Brain microvascular endothelial cell (primary cell): Measurements from ENCODE around the gene FHOD1.

ENCODE experiments used
- DNase-seq: peaks from one replicate; pipeline ENCODE4 v3.0.0-alpha.2; 2020
- H3K27ac ChIP-seq: fragments of 250-450 bp; sonication (Bioruptor Pico); 2 replicates; pipeline ENCODE4 v1.5.1; 2020; ENCODE audit warnings: mild to moderate bottlenecking, moderate library complexity
- H3K27me3 ChIP-seq: fragments of 250-450 bp; sonication (Bioruptor Pico); replicated peaks from 2 replicates; pipeline ENCODE4 v1.5.1; 2020; ENCODE audit warnings: mild to moderate bottlenecking
- H3K36me3 ChIP-seq: fragments of 250-450 bp; sonication (Bioruptor Pico); replicated peaks from 2 replicates; pipeline ENCODE4 v1.5.1; 2020; ENCODE audit warnings: mild to moderate bottlenecking
- H3K4me3 ChIP-seq: 2 replicates; pipeline ENCODE4 v1.5.1; 2011; ENCODE audit warnings: low read depth, mild to moderate bottlenecking, control low read depth, low read length, moderate library complexity
- CTCF ChIP-seq: IDR thresholded peaks from 2 replicates; pipeline ENCODE4 v1.5.1; 2011; ENCODE audit warnings: low read depth, mild to moderate bottlenecking, moderate library complexity, low read length, control low read depth, inconsistent platforms; ENCODE audit errors: missing control alignments
- in situ Hi-C: cut with HindIII; loops from 2 replicates; pipeline ENCODE4 v1.10.0; 2017; ENCODE audit warnings: low sequenced_read_pairs, low pct_ligation_motif_present

Gene FHOD1

GRCh38 chr16:67277999-67278772 lies 30.9 kb upstream of the FHOD1 start:
- in situ Hi-C loops, result no loop called here
- Histone ChIP-seq H3K27ac (peak overlapping the region; percentile 64), H3K27me3 (no peaks in the 10 kb centered on the region), H3K4me3 (peak overlapping the region; percentile 48), H3K36me3 (no peaks in the 10 kb centered on the region)
- peak; percentile 60 for DNase-seq
- TF ChIP-seq CTCF, result no peak

GRCh38 chr16:67277294-67277998 lies 30.2 kb upstream of the FHOD1 start:
- in situ Hi-C loops, result no loop called here
- H3K36me3 ChIP-seq, result no peaks in the 10 kb centered on the region
- no peaks in the 10 kb centered on the region for H3K27me3 ChIP-seq
- peak; percentile 98 for DNase-seq
- peak overlapping the region; percentile 9 for H3K4me3 ChIP-seq
- TF ChIP-seq CTCF, result no peak
- peak overlapping the region; percentile 64 for H3K27ac ChIP-seq

DNA sequence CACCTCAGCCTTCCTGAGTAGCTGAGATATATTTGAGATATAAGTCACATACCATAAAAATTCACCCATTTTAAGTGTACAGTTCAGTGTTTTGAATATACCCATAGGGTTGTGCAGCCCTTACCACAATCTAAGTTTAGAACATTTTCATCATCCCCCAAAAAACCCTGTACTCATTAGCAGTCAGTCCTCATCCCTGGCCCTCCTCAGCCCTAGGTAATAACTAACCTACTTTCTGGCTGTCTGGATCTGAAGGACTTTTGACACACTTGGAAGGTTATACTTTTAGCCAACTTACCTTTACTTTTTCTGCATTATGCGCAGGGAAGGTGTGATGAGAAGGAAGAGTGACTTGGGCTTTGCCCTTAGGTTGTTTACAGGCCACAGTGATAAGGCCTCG lies 28.0 kb upstream of the FHOD1 start:
- H3K4me3 ChIP-seq, result no peak overlapping the region
- no peaks in the 10 kb centered on the region for H3K36me3 ChIP-seq
- TF ChIP-seq CTCF, result no peak
- H3K27me3 ChIP-seq, result no peaks in the 10 kb centered on the region
- in situ Hi-C loops, result no loop called here
- no peak overlapping the region for H3K27ac ChIP-seq
- no peak for DNase-seq

- Histone ChIP-seq H3K27me3 (no peaks in the 10 kb centered on the region), H3K36me3 (no peaks in the 10 kb centered on the region), H3K27ac (no peak overlapping the region), H3K4me3 (no peak overlapping the region)
- in situ Hi-C loops, result no loop called here
- no peak for DNase-seq
- no peak for TF ChIP-seq CTCF
Measured at GRCh38 chr16:67271446-67271845, 24.2 kb upstream of the FHOD1 start.

- Histone ChIP-seq H3K4me3 (no peak overlapping the region), H3K36me3 (no peaks in the 10 kb centered on the region), H3K27ac (no peak overlapping the region), H3K27me3 (no peaks in the 10 kb centered on the region)
- in situ Hi-C loops, result no loop called here
- DNase-seq, result no peak
- no peak for TF ChIP-seq CTCF
Measured at GRCh38 chr16:67270931-67271338, 23.7 kb upstream of the FHOD1 start.

DNA sequence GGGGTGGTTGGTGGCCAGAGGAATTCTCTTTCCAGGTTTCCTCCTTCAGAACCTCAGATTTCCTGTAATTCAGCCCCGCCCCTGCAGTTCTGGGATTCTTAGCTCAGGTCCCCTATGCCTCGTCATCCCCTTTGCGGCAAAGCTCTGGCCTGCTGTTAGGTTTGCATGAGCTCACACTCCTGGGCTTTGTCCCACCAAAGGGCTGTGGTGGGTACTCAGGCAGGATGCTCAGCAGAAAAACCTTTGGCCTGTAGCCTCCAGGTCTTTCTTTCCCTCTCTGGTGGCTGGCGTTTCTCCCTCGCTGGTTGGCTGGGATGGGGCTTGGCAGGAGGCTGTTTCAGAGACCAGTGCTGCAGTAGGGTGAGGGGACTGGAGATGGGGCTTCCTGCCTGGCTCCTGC lies 22.5 kb upstream of the FHOD1 start:
- Histone ChIP-seq H3K27ac (no peak overlapping the region), H3K36me3 (no peaks in the 10 kb centered on the region), H3K27me3 (no peaks in the 10 kb centered on the region), H3K4me3 (no peak overlapping the region)
- no peak for TF ChIP-seq CTCF
- DNase-seq, result peak; percentile 28
- in situ Hi-C loops, result no loop called here
